B cell (primary cell): ENCODE data around the gene IL13. TPM values are rescaled to one million over a fixed set of nuclear protein-coding genes. Genes with fewer than 3 reads are reported as not detected.

ENCODE experiments used
- ATAC-seq: fragments of 200-7000 bp; cut with Tn5 transposase; one replicate; pipeline ENCODE4 v1.10.0; 2021; ENCODE audit warnings: low read depth, mild to moderate bottlenecking, moderate number of reproducible peaks, moderate library complexity
- CTCF ChIA-PET: fragments of 350-600 bp; sonication (Branson Sonifier 250); formaldehyde crosslinking; loops from one replicate; lab custom pipeline; 2021; ENCODE audit warnings: antibody characterized with exemption, inconsistent platforms; lab: Charles Lee
- POLR2A ChIA-PET: fragments of 350-600 bp; sonication (Branson Sonifier 250); formaldehyde crosslinking; loops from one replicate; lab custom pipeline; 2021; ENCODE audit warnings: antibody characterized with exemption; lab: Charles Lee
- DNase-seq: peaks from one replicate; pipeline ENCODE4 v3.0.0; 2013
- H2AFZ ChIP-seq: 2 replicates; pipeline ENCODE4 v1.6.1; 2012; ENCODE audit warnings: mild to moderate bottlenecking, low read depth, low read length; ENCODE audit not compliant: insufficient read depth, poor library complexity, severe bottlenecking
- H3K27ac ChIP-seq, 2 donors: 1 replicate in 1 of 2; 2 replicates in 1 of 2; pipeline ENCODE4 v1.5.1; 2012 to 2013; ENCODE audit warnings: low read length in 2 of 2, mild to moderate bottlenecking in 2 of 2, moderate library complexity in 1 of 2
- H3K27me3 ChIP-seq, 4 experiments: fragments of 200-600 bp in 1 of 4; sonication (generic) in 1 of 4; replicated peaks in 1 of 4; 1 replicate in 2 of 4; 2 replicates in 2 of 4; pipeline versions ENCODE4 v1.6.1 to v1.7.0; 2013 to 2016; ENCODE audit warnings: low read length in 3 of 4, mild to moderate bottlenecking in 2 of 4, mixed read lengths in 1 of 4, moderate library complexity in 1 of 4; ENCODE audit not compliant: insufficient read depth in 4 of 4, control insufficient read depth in 3 of 4; ENCODE audit errors: control extremely low read depth in 1 of 4
- H3K36me3 ChIP-seq, 2 experiments: replicated peaks in 1 of 2; 1 replicate in 1 of 2; 2 replicates in 1 of 2; pipeline versions ENCODE4 v1.6.1 to v1.7.1; 2013; ENCODE audit warnings: low read length in 1 of 2; ENCODE audit not compliant: insufficient read depth in 2 of 2, control insufficient read depth in 1 of 2; ENCODE audit errors: control extremely low read depth in 1 of 2, extremely low read depth in 1 of 2
- H3K4me1 ChIP-seq, 2 donors: fragments of 200-600 bp in 1 of 2; sonication (generic) in 1 of 2; 1 replicate in 1 of 2; 2 replicates in 1 of 2; pipeline versions ENCODE4 v1.5.1 to v1.6.1; 2013 to 2017; ENCODE audit warnings: low read length in 2 of 2; ENCODE audit not compliant: control insufficient read depth in 2 of 2, insufficient read depth in 2 of 2
- H3K4me2 ChIP-seq: replicated peaks from 2 replicates; pipeline ENCODE3; 2012; ENCODE audit warnings: mild to moderate bottlenecking, low read depth, low read length; ENCODE audit not compliant: poor library complexity, severe bottlenecking
- H3K4me3 ChIP-seq, 5 experiments: fragments of 200-600 bp in 1 of 5; sonication (generic) in 1 of 5; 1 replicate in 3 of 5; 2 replicates in 2 of 5; pipeline versions ENCODE4 v1.5.1 to v1.7.0; 2011 to 2016; ENCODE audit warnings: low read length in 4 of 5, mild to moderate bottlenecking in 4 of 5, low read depth in 2 of 5, control low read depth in 1 of 5, moderate library complexity in 1 of 5; ENCODE audit not compliant: insufficient read depth in 1 of 5; ENCODE audit errors: control extremely low read depth in 1 of 5, extremely low read depth in 1 of 5
- H3K79me2 ChIP-seq: fragments of 200-600 bp; sonication (generic); one replicate; pipeline ENCODE4 v1.6.0; 2016; ENCODE audit warnings: low read length; ENCODE audit not compliant: control insufficient read depth, insufficient read depth
- H3K9ac ChIP-seq: fragments of 200-600 bp; sonication (generic); 2 replicates; pipeline ENCODE4 v1.6.1; 2017; ENCODE audit warnings: mild to moderate bottlenecking, low read length, moderate library complexity
- H3K9me3 ChIP-seq, 3 donors: one replicate each; pipeline versions ENCODE4 v1.6.1 to v1.7.1; 2013; ENCODE audit warnings: low read length in 2 of 3; ENCODE audit not compliant: control insufficient read depth in 2 of 3, insufficient read depth in 1 of 3; ENCODE audit errors: control extremely low read depth in 1 of 3
- H4K20me1 ChIP-seq: 2 replicates; pipeline ENCODE4 v1.6.0; 2012; ENCODE audit warnings: mild to moderate bottlenecking, low read length; ENCODE audit not compliant: insufficient read depth, control insufficient read depth, poor library complexity, severe bottlenecking
- H3K27ac Mint-ChIP-seq: one replicate; pipeline ENCODE4 v1.8.0; 2021; ENCODE audit warnings: mixed read lengths
- H3K27me3 Mint-ChIP-seq: one replicate; pipeline ENCODE4 v1.8.0; 2021; ENCODE audit warnings: mixed read lengths
- H3K4me1 Mint-ChIP-seq: one replicate; pipeline ENCODE4 v1.8.0; 2021; ENCODE audit warnings: mixed read lengths
- H3K4me3 Mint-ChIP-seq: one replicate; pipeline ENCODE4 v1.8.0; 2021; ENCODE audit warnings: mixed read lengths
- H3K9me3 Mint-ChIP-seq: one replicate; pipeline ENCODE4 v1.8.0; 2022; ENCODE audit warnings: mixed read lengths; ENCODE audit not compliant: insufficient read depth
- CTCF ChIP-seq: fragments of 200-600 bp; IDR thresholded peaks from one replicate; pipeline ENCODE4 v1.8.0; 2022; ENCODE audit warnings: antibody characterized with exemption, mild to moderate bottlenecking
- EZH2 ChIP-seq: IDR thresholded peaks from 2 replicates; pipeline ENCODE4 v1.6.1; 2012; ENCODE audit warnings: borderline replicate concordance, low read depth, mild to moderate bottlenecking, moderate library complexity, low read length; ENCODE audit not compliant: insufficient read depth, poor library complexity, severe bottlenecking
- WGBS: methylation state at CpG from one replicate; pipeline ENCODE4 v1.1.5; 2013; ENCODE audit warnings: missing lambda C conversion rate; ENCODE audit not compliant: insufficient coverage; 5-methylcytosine and 5-hydroxymethylcytosine counted together
- intact Hi-C: fragments of 100-400 bp; cut with micrococcal nuclease; formaldehyde crosslinking; loops from one replicate; pipeline ENCODE4 v1.10.0; 2022
- polyA plus RNA-seq: library from polyadenylated mRNA; depleted of rRNA; stranded (reverse); fragments of >200 nt; gene quantifications from 2 replicates; pipeline ENCODE4 v1.2.3, GENCODE V29; 2012
- total RNA-seq, 2 donors: library from RNA; stranded (reverse); fragments of 120-200 nt in 1 of 2; gene quantifications; 1 replicate in 1 of 2; 2 replicates in 1 of 2; pipeline versions ENCODE4 v1.2.3 to v1.2.4, GENCODE V29; 2013 to 2022

Gene IL13
- total and polyA plus RNA-seq, 2 donors (not counting 1 experiment from before 2014, with no cell fraction given) = 0.42 to 0.45 TPM

- no peaks in the 10 kb centered on the region for H3K9me3 Mint-ChIP-seq
- H3K4me1 Mint-ChIP-seq = peaks cover 4% of the 10 kb centered on the region
- Histone ChIP-seq H3K79me2 (no peaks in the 10 kb centered on the region), H4K20me1 (no peaks in the 10 kb centered on the region), H3K9ac (no peak overlapping the region), H3K4me3 (no peak overlapping the region), H3K36me3 (no peaks in the 10 kb centered on the region), H3K4me2 (no peak overlapping the region), H3K9me3 (peaks cover 0 to 5% (median 0%) of the 10 kb centered on the region in 3 donors), H3K27me3 (peaks cover 0 to 3% (median 0%) of the 10 kb centered on the region in 4 experiments), H3K4me1 (peaks cover 0 to 5% of the 10 kb centered on the region in 2 donors), H2AFZ (no peak overlapping the region), H3K27ac (no peak overlapping the region)
- no peak for TF ChIP-seq CTCF
- TF ChIP-seq EZH2 = no peak
- ATAC-seq (no peak), DNase-seq (no peak)
- ChIA-PET POLR2A (no interaction called here), CTCF (no interaction called here)
- no CpG with 5 or more reads among the region's 1 CpG for WGBS
- peaks cover 9% of the 10 kb centered on the region for H3K27me3 Mint-ChIP-seq
- intact Hi-C loops = no loop called here
- no peak overlapping the region for H3K4me3 Mint-ChIP-seq
- no peak overlapping the region for H3K27ac Mint-ChIP-seq
Measured at GRCh38 chr5:132673488-132673887, 15.5 kb downstream of the IL13 start.

GRCh38 chr5:132673939-132674630, 16.1 kb downstream of the IL13 start, which contains the start of gene IL4:
IL4 (plus strand) TSS chr5:132673989; CDS start chr5:132674051, 62 bp downstream.
- POLR2A ChIA-PET = no interaction called here

More at GRCh38 chr5:132673939-132674630, 16.1 kb downstream of the IL13 start, which contains the start of gene IL4:
- CTCF ChIA-PET = no interaction called here
- TF ChIP-seq CTCF (no peak), EZH2 (no peak)
- H3K27me3 Mint-ChIP-seq = peaks cover 9% of the 10 kb centered on the region
- peaks cover 4% of the 10 kb centered on the region for H3K4me1 Mint-ChIP-seq
- Histone ChIP-seq H3K27me3 (peaks cover 0 to 3% (median 0%) of the 10 kb centered on the region in 4 experiments), H3K4me1 (peaks cover 0 to 5% of the 10 kb centered on the region in 2 donors), H3K79me2 (no peaks in the 10 kb centered on the region), H3K9me3 (peaks cover 0 to 5% (median 0%) of the 10 kb centered on the region in 3 donors), H2AFZ (no peak within 1 kb of the TSS), H3K36me3 (no peaks in the 10 kb centered on the region), H3K4me3 (no peak within 1 kb of the TSS), H3K27ac (no peak within 1 kb of the TSS), H3K4me2 (no peak within 1 kb of the TSS), H4K20me1 (no peaks in the 10 kb centered on the region), H3K9ac (no peak within 1 kb of the TSS)
- H3K4me3 Mint-ChIP-seq = no peak within 1 kb of the TSS
- 98% methylated on average over 13 of the region's 14 CpGs for WGBS
- intact Hi-C loops = no loop called here
- H3K9me3 Mint-ChIP-seq = no peaks in the 10 kb centered on the region
- ATAC-seq (no peak), DNase-seq (no peak)
- H3K27ac Mint-ChIP-seq = no peak within 1 kb of the TSS
